Gastroesophageal sphincter (tissue), 4 donors: Measurements from ENCODE around the gene STUB1. TPM values are rescaled to one million over a fixed set of nuclear protein-coding genes. Genes with fewer than 3 reads are reported as not detected.
A peak's percentile ranks its signal among the peaks of the same experiment; 100 is the strongest.

ENCODE experiments used
- ATAC-seq: fragments of 150-250 bp; one replicate; pipeline ENCODE4 v1.9.1; 2016; ENCODE audit warnings: mild to moderate bottlenecking, moderate library complexity
- H3K27ac ChIP-seq, 4 donors: fragments of 200-600 bp; sonication (generic) in 3 of 4; 1 replicate in 3 of 4; 2 replicates in 1 of 4; pipeline ENCODE4 v1.5.1; 2016 to 2019
- H3K27me3 ChIP-seq: fragments of 200-600 bp; sonication (generic); one replicate; pipeline ENCODE4 v1.5.1; 2019
- H3K36me3 ChIP-seq, 2 donors: fragments of 200-600 bp; sonication (generic); one replicate each; pipeline ENCODE4 v1.5.1; 2019; ENCODE audit warnings: control low read depth in 1 of 2
- H3K4me1 ChIP-seq, 3 donors: fragments of 200-600 bp; sonication (generic); 1 replicate in 2 of 3; 2 replicates in 1 of 3; pipeline ENCODE4 v1.5.1; 2016 to 2019; ENCODE audit warnings: control low read depth in 2 of 3
- H3K4me3 ChIP-seq, 2 donors: fragments of 200-600 bp; sonication (generic); one replicate each; pipeline ENCODE4 v1.5.1; 2019; ENCODE audit warnings: mild to moderate bottlenecking in 1 of 2, moderate library complexity in 1 of 2
- H3K9me3 ChIP-seq, 3 donors: fragments of 200-600 bp; sonication (generic); one replicate each; pipeline ENCODE4 v1.5.1; 2017 to 2019; ENCODE audit warnings: control low read depth in 2 of 3
- CTCF ChIP-seq, 4 experiments: fragments of 200-600 bp in 2 of 4; fragments of 450-650 bp in 2 of 4; sonication (generic) in 1 of 4; IDR thresholded peaks; one replicate each; pipeline ENCODE4 v1.5.1; 2017 to 2019; ENCODE audit warnings: antibody characterized with exemption in 4 of 4, mild to moderate bottlenecking in 2 of 4, moderate library complexity in 2 of 4
- EP300 ChIP-seq: sonication (generic); formaldehyde crosslinking; IDR thresholded peaks from one replicate; pipeline ENCODE4 v1.6.1; 2017; ENCODE audit warnings: antibody characterized with exemption, mild to moderate bottlenecking
- POLR2A ChIP-seq, 2 donors: fragments of 450-650 bp; IDR thresholded peaks; one replicate each; pipeline ENCODE4 v1.6.1; 2017; ENCODE audit warnings: antibody characterized with exemption in 2 of 2, mild to moderate bottlenecking in 2 of 2, moderate library complexity in 1 of 2
- POLR2AphosphoS5 ChIP-seq: sonication (generic); formaldehyde crosslinking; IDR thresholded peaks from one replicate; pipeline ENCODE4 v1.6.1; 2017; ENCODE audit warnings: antibody characterized with exemption
- WGBS, 2 donors: methylation state at CpG; one replicate each; pipeline ENCODE4 v1.1.5; 2018; ENCODE audit warnings: low coverage in 1 of 2; 5-methylcytosine and 5-hydroxymethylcytosine counted together
- total RNA-seq, 4 donors: library from RNA; depleted of rRNA; stranded (reverse); fragments of >200 nt; gene quantifications; one replicate each; pipeline ENCODE4 v1.1.0, GENCODE V29; 2016

Gene STUB1
- total RNA-seq, 4 donors from 2014 or later, result 161 to 212 (median 179) TPM

DNA sequence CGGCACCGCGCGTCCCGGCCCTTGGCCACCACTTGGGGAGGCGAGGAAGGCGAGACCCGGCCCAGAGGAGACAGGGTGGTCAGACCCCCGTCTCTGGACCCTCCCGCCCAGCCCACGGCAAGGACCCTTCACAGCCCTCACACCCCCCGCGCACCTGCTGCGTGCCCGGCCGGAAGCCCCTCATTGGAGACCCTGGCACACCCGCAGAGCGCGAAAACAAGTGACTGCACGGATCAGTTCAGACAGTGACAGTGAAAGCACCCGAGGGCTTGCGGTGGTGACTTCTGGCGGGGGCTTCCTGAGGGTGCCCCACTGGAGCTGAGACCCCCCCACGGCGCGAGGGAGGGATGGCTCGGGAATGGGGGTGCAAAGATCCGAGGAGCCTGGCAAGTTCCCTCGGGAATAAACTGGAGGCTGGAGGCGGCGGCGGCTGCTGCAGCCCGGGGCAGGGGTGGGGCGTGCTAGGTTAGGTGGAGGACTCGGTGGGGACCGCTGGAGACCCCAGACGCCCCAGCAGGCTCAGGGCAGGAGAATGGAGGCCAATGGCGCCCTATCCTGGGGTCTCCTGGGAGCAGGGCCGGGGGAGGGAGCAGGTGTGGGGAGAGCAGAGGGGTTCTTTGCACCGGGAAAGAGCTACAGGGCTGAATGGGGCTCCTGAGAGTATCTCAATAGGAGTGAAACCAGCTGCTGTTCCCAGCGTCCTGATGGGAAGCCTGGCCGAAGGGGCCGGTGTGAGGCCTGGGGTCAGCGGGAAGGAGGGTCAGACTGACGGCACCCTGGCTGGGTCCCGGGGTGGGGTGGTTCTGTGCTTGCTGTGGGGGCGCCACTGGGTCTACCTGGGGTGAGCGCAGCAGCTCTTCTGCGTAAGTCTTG, 26.2 kb downstream of the STUB1 start:
- ATAC-seq, result no peak
- TF ChIP-seq EP300, result no peak
- no peak for TF ChIP-seq POLR2AphosphoS5
- no peak for TF ChIP-seq CTCF (IDR thresholded peaks at IDR 0.05)
- TF ChIP-seq POLR2A (IDR thresholded peaks at IDR 0.05), result no peak
- no peak overlapping the region for H3K27ac ChIP-seq
- 3 to 9% methylated on average over 6 of the region's 49 CpGs for WGBS, 2 donors
- H3K36me3 ChIP-seq, result no peaks in the 10 kb centered on the region
- H3K4me3 ChIP-seq, result peak overlapping the region in 1 of 2 donors; percentile 16
- peaks cover 100% of the 10 kb centered on the region for H3K27me3 ChIP-seq
- no peaks in the 10 kb centered on the region for H3K9me3 ChIP-seq
- peaks cover 0 to 38% (median 7%) of the 10 kb centered on the region in 3 donors for H3K4me1 ChIP-seq

DNA sequence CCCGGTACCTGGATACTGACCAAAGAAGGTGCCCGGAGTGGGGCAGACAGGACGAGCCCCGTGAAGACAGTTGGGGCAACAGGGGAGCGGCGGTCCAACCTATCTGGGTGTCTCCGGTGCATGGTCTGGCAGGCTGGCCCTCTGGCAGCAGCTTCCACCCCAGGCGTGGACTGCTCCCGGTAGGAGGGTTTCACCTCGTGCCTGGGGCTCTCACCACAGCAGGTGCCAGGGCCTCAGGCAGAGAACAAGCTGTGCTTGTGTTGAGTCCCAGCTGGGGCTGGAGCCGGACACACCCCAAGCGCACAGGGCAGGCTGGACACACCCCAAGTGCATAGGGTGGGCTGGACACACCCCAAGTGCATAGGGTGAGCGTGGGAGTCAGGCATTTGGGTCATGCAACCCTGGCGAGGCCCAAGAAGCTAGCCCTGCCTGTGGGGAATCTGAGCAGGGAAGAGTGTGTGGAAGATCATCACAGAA, 26.9 kb downstream of the STUB1 start:
- Histone ChIP-seq H3K27me3 (peaks cover 100% of the 10 kb centered on the region), H3K4me1 (peaks cover 0 to 44% (median 7%) of the 10 kb centered on the region in 3 donors), H3K36me3 (no peaks in the 10 kb centered on the region), H3K4me3 (no peak overlapping the region), H3K9me3 (no peaks in the 10 kb centered on the region), H3K27ac (no peak overlapping the region)
- TF ChIP-seq EP300 (no peak), POLR2A (IDR thresholded peaks at IDR 0.05) (no peak), POLR2AphosphoS5 (no peak), CTCF (IDR thresholded peaks at IDR 0.05) (no peak)
- no peak for ATAC-seq
- no CpG with 5 or more reads among the region's 14 CpGs for WGBS, 2 donors

GRCh38 chr16:708019-708418, 27.8 kb downstream of the STUB1 start:
- no peaks in the 10 kb centered on the region for H3K36me3 ChIP-seq
- ATAC-seq, result no peak
- no peak overlapping the region for H3K27ac ChIP-seq
- WGBS, 2 donors, result 67% methylated on average over 3 of the region's 3 CpGs; no CpG with 5 or more reads in 1 of the 2 donors
- TF ChIP-seq POLR2A (IDR thresholded peaks at IDR 0.05), result no peak
- TF ChIP-seq POLR2AphosphoS5, result no peak
- TF ChIP-seq CTCF (IDR thresholded peaks at IDR 0.05), result no peak
- TF ChIP-seq EP300, result no peak
- H3K4me3 ChIP-seq, result no peak overlapping the region
- H3K9me3 ChIP-seq, result no peaks in the 10 kb centered on the region
- peaks cover 95% of the 10 kb centered on the region for H3K27me3 ChIP-seq
- H3K4me1 ChIP-seq, result peaks cover 0 to 44% (median 7%) of the 10 kb centered on the region in 3 donors

DNA sequence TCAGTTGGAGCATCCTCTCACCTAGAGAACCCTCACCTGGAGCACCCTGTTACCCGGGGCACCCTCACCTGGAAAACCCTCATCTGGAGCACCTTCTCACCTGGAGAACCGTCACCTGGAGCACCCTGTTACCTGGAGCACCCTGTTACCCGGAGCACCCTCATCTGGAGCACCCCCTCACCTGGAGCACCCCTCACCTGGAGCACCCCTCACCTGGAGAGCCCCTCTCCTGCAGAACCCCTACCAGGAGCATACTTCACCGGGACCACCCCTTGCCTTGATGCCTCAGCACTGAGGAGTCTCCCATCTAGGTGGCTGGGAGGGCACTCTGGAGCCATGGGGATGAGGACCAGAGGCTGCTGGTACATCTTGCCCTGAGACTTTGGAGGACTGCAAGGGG, 28.7 kb downstream of the STUB1 start:
- Histone ChIP-seq H3K9me3 (no peaks in the 10 kb centered on the region), H3K36me3 (no peaks in the 10 kb centered on the region), H3K27ac (no peak overlapping the region), H3K4me3 (no peak overlapping the region), H3K4me1 (peaks cover 0 to 44% (median 7%) of the 10 kb centered on the region in 3 donors), H3K27me3 (peaks cover 85% of the 10 kb centered on the region)
- no peak for ATAC-seq
- 79 to 100% methylated on average over 1 to 2 of the region's 4 CpGs for WGBS, 2 donors
- TF ChIP-seq POLR2AphosphoS5 (no peak), POLR2A (IDR thresholded peaks at IDR 0.05) (no peak), EP300 (no peak), CTCF (IDR thresholded peaks at IDR 0.05) (no peak)
